H9 (cell line): ENCODE results near the gene PTMA. TPM values are rescaled to one million over a fixed set of nuclear protein-coding genes. Genes with fewer than 3 reads are reported as not detected.
A peak's percentile ranks its signal among the peaks of the same experiment; 100 is the strongest.

ENCODE experiments used
- DNase-seq: peaks from one replicate; pipeline ENCODE4 v3.0.0-alpha.2; 2017
- H2AFZ ChIP-seq: one replicate; pipeline ENCODE4 v1.6.1; 2013; ENCODE audit warnings: mild to moderate bottlenecking, low read length, control low read depth, moderate library complexity
- H2AK5ac ChIP-seq: 2 replicates; pipeline ENCODE4 v1.6.1; 2013; ENCODE audit warnings: low read length, control low read depth, mixed read lengths; ENCODE audit not compliant: insufficient read length
- H2BK120ac ChIP-seq: one replicate; pipeline ENCODE4 v1.6.1; 2013; ENCODE audit warnings: low read depth, mild to moderate bottlenecking, low read length, control low read depth, inconsistent platforms; ENCODE audit not compliant: poor library complexity, severe bottlenecking
- H2BK12ac ChIP-seq: 2 replicates; pipeline ENCODE4 v1.6.1; 2013; ENCODE audit warnings: low read length, control low read depth, mixed read lengths, low read depth; ENCODE audit not compliant: insufficient read length
- H2BK15ac ChIP-seq: 2 replicates; pipeline ENCODE4 v1.6.1; 2013; ENCODE audit warnings: low read depth, low read length, control low read depth
- H2BK20ac ChIP-seq: one replicate; pipeline ENCODE4 v1.6.1; 2013; ENCODE audit warnings: low read depth, mild to moderate bottlenecking, low read length, control low read depth, inconsistent platforms; ENCODE audit not compliant: poor library complexity, severe bottlenecking
- H2BK5ac ChIP-seq: 2 replicates; pipeline ENCODE4 v1.6.1; 2013; ENCODE audit warnings: low read length, control low read depth, mixed read lengths; ENCODE audit not compliant: insufficient read length
- H3K14ac ChIP-seq: 2 replicates; pipeline ENCODE4 v1.6.1; 2013; ENCODE audit warnings: low read length, control low read depth; ENCODE audit not compliant: insufficient read depth
- H3K18ac ChIP-seq: 2 replicates; pipeline ENCODE4 v1.6.1; 2013; ENCODE audit warnings: low read depth, mild to moderate bottlenecking, mixed read lengths, low read length, control low read depth; ENCODE audit not compliant: insufficient read length
- H3K23ac ChIP-seq: 2 replicates; pipeline ENCODE4 v1.6.1; 2013; ENCODE audit warnings: low read length, control low read depth, mixed read lengths, low read depth; ENCODE audit not compliant: insufficient read length
- H3K23me2 ChIP-seq: 2 replicates; pipeline ENCODE4 v1.6.1; 2013; ENCODE audit warnings: low read depth, mild to moderate bottlenecking, mixed read lengths, low read length, control low read depth; ENCODE audit not compliant: insufficient read length, poor library complexity, severe bottlenecking
- H3K27ac ChIP-seq: 2 replicates; pipeline ENCODE4 v1.5.1; 2013; ENCODE audit warnings: low read length, control low read depth, mixed read lengths, low read depth; ENCODE audit not compliant: insufficient read length
- H3K27me3 ChIP-seq: 2 replicates; pipeline ENCODE4 v1.6.1; 2013; ENCODE audit warnings: low read length, control low read depth, inconsistent platforms; ENCODE audit not compliant: insufficient read depth
- H3K4ac ChIP-seq: 2 replicates; pipeline ENCODE4 v1.6.1; 2013; ENCODE audit warnings: low read depth, mild to moderate bottlenecking, control low read depth, inconsistent platforms, low read length, moderate library complexity
- H3K4me1 ChIP-seq: 2 replicates; pipeline ENCODE4 v1.6.1; 2013; ENCODE audit warnings: low read length, control low read depth, inconsistent platforms; ENCODE audit not compliant: insufficient read depth
- H3K4me2 ChIP-seq: 2 replicates; pipeline ENCODE4 v1.6.1; 2013; ENCODE audit warnings: low read length, control low read depth, mixed read lengths; ENCODE audit not compliant: insufficient read length, insufficient read depth
- H3K56ac ChIP-seq: 2 replicates; pipeline ENCODE4 v1.6.1; 2013; ENCODE audit warnings: low read depth, mild to moderate bottlenecking, mixed read lengths, low read length, control low read depth; ENCODE audit not compliant: insufficient read length
- H3K79me1 ChIP-seq: 2 replicates; pipeline ENCODE4 v1.6.1; 2013; ENCODE audit warnings: low read depth, mild to moderate bottlenecking, moderate library complexity, low read length, control low read depth, inconsistent platforms; ENCODE audit not compliant: insufficient read depth, poor library complexity, severe bottlenecking
- H3K79me2 ChIP-seq: 2 replicates; pipeline ENCODE4 v1.6.1; 2013; ENCODE audit warnings: low read length, control low read depth, inconsistent platforms; ENCODE audit not compliant: insufficient read depth
- H3K9ac ChIP-seq: 2 replicates; pipeline ENCODE4 v1.6.1; 2013; ENCODE audit warnings: low read length, control low read depth, mixed read lengths; ENCODE audit not compliant: insufficient read length; ENCODE audit errors: extremely low read depth
- H3K9me3 ChIP-seq: one replicate; pipeline ENCODE4 v1.6.1; 2013; ENCODE audit warnings: low read depth, low read length, inconsistent platforms; ENCODE audit not compliant: control insufficient read depth
- H3T11ph ChIP-seq: one replicate; pipeline ENCODE4 v1.6.1; 2013; ENCODE audit warnings: mild to moderate bottlenecking, low read length, control low read depth, inconsistent platforms
- H4K20me1 ChIP-seq: one replicate; pipeline ENCODE4 v1.6.1; 2013; ENCODE audit not compliant: control insufficient read depth, insufficient read length, insufficient read depth
- H4K5ac ChIP-seq: 2 replicates; pipeline ENCODE4 v1.6.1; 2013; ENCODE audit warnings: low read depth, mild to moderate bottlenecking, mixed read lengths, low read length, control low read depth; ENCODE audit not compliant: insufficient read length
- H4K8ac ChIP-seq: replicated peaks from 2 replicates; pipeline ENCODE4 v1.6.1; 2013; ENCODE audit warnings: low read length, control low read depth, mixed read lengths, low read depth; ENCODE audit not compliant: insufficient read length
- H4K91ac ChIP-seq: 2 replicates; pipeline ENCODE4 v1.6.1; 2013; ENCODE audit warnings: low read depth, mild to moderate bottlenecking, moderate library complexity, mixed read lengths, low read length, control low read depth; ENCODE audit not compliant: insufficient read length
- H3K27ac Mint-ChIP-seq, 3 experiments: 2 replicates in 2 of 3; 3 replicates in 1 of 3; pipeline ENCODE4 v1.8.0; 2020 to 2021; ENCODE audit warnings: mixed read lengths in 3 of 3, mild to moderate bottlenecking in 1 of 3, moderate library complexity in 1 of 3
- H3K27me3 Mint-ChIP-seq: 2 replicates; pipeline ENCODE4 v1.8.0; 2021; ENCODE audit warnings: low read depth, mild to moderate bottlenecking, moderate library complexity, mixed read lengths
- H3K36me3 Mint-ChIP-seq, 3 experiments: 2 replicates in 2 of 3; 3 replicates in 1 of 3; pipeline ENCODE4 v1.8.0; 2020 to 2021; ENCODE audit warnings: low read depth in 3 of 3, mixed read lengths in 3 of 3; ENCODE audit not compliant: insufficient read depth in 1 of 3
- H3K4me1 Mint-ChIP-seq, 2 experiments: 2 replicates each; pipeline ENCODE4 v1.8.0; 2020; ENCODE audit warnings: mixed read lengths in 2 of 2
- H3K4me3 Mint-ChIP-seq, 2 experiments: 2 replicates in 1 of 2; 3 replicates in 1 of 2; pipeline ENCODE4 v1.8.0; 2020 to 2021; ENCODE audit warnings: mild to moderate bottlenecking in 2 of 2, mixed read lengths in 2 of 2, moderate library complexity in 1 of 2
- H3K9me3 Mint-ChIP-seq, 2 experiments: 2 replicates in 1 of 2; 3 replicates in 1 of 2; pipeline ENCODE4 v1.8.0; 2020; ENCODE audit warnings: mild to moderate bottlenecking in 2 of 2, mixed read lengths in 2 of 2, moderate library complexity in 1 of 2
- CTCF ChIP-seq: fragments of 200-600 bp; sonication (generic); conservative IDR thresholded peaks from 3 replicates; pipeline ENCODE4 v1.8.0; 2021; ENCODE audit warnings: antibody characterized with exemption, mild to moderate bottlenecking
- WGBS: extraction: QIAGEN DNeasy Blood & Tissue Kit; methylation state at CpG from one replicate; pipeline ENCODE4 v1.1.7; 2013; ENCODE audit warnings: missing lambda C conversion rate, low lambda C conversion rate, mixed read lengths; ENCODE audit not compliant: insufficient read length; ENCODE audit errors: extremely low coverage; 5-methylcytosine and 5-hydroxymethylcytosine counted together
- total RNA-seq: library from RNA; stranded (reverse); gene quantifications from 2 replicates; pipeline ENCODE4 v1.2.1, GENCODE V29; 2021

Gene PTMA
- total RNA-seq, 1 experiment from 2014 or later = 1,963 TPM

DNA sequence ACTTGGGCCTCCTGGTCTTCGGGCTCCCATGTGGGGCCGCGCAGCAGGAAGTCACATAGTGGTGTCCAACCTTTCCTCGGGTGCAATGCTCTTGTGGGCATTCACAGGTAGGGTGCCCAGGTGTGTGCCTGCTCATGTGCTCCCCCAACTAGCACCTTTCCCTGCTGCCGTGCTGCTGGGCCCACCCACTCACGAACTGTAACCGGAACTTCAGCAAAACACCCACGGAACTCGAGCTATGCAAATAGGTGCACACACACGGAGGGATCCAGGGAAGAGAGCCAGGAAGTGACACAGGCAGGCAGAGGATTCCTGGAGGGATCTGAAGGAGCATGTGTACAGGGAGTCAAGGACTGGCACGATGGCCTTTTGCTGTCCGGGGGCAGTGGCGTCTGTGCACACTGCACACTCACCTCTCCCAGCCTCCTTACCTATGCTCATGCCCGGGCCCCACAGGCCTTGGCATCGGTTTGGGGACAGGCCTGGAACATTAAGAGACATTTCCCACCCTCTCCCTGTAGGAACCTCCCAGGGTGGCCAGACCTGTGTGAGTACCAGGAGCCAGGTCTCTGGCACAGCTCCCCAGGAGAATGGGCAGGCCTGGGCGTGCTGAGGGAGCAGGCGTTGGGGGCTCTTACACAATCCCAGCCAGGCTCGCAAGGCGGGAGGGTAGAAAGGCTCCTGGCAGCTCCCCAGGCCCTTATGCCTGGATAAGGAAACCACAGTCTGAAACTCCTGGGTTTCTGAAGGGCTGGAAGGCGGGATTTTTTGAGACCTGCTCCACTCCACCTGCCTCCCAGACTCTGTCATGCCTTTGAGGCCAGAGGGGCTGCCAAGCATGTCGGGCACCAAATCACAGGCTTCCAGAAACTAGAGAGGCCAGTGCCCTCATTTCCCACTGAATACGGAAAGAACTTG is 6.6 kb upstream of the PTMA start:
- no peak overlapping the region for H3K4me3 Mint-ChIP-seq
- Histone ChIP-seq H3K79me1 (no peaks in the 10 kb centered on the region), H2BK120ac (no peak overlapping the region), H3K4me1 (no peaks in the 10 kb centered on the region), H3K4me2 (no peak overlapping the region), H4K8ac (no peak overlapping the region), H2BK12ac (no peak overlapping the region), H3K56ac (no peak overlapping the region), H3K27ac (no peak overlapping the region), H2AK5ac (no peak overlapping the region), H2BK5ac (no peak overlapping the region), H3K4ac (no peak overlapping the region), H2AFZ (no peak overlapping the region), H4K91ac (no peak overlapping the region), H2BK20ac (no peak overlapping the region), H3K9me3 (no peaks in the 10 kb centered on the region), H3K14ac (no peak overlapping the region), H3K79me2 (no peaks in the 10 kb centered on the region), H3K9ac (no peak overlapping the region), H4K20me1 (no peaks in the 10 kb centered on the region), H3T11ph (no peak overlapping the region), H4K5ac (no peak overlapping the region), H2BK15ac (no peak overlapping the region), H3K18ac (no peak overlapping the region), H3K27me3 (no peaks in the 10 kb centered on the region), H3K23ac (no peak overlapping the region), H3K23me2 (peaks cover 6% of the 10 kb centered on the region)
- DNase-seq = no peak
- H3K9me3 Mint-ChIP-seq = no peaks in the 10 kb centered on the region
- peaks cover 15 to 16% of the 10 kb centered on the region in 2 experiments for H3K4me1 Mint-ChIP-seq
- peak overlapping the region in 1 of 3 experiments; percentile 91; a peak in 3 of 7 replicates for H3K27ac Mint-ChIP-seq
- H3K36me3 Mint-ChIP-seq = peaks cover 2 to 8% (median 5%) of the 10 kb centered on the region in 3 experiments; a peak in 6 of 7 replicates
- WGBS = no CpG with 5 or more reads among the region's 22 CpGs
- H3K27me3 Mint-ChIP-seq = peaks cover 2% of the 10 kb centered on the region; the same call in 1 of the 2 replicates
- TF ChIP-seq CTCF = no peak
